Measurements from ENCODE around the gene UBE2S. TPM values are rescaled to one million over a fixed set of nuclear protein-coding genes. Genes with fewer than 3 reads are reported as not detected.
A peak's percentile ranks its signal among the peaks of the same experiment; 100 is the strongest.

Gene UBE2S
- total RNA-seq, 2 donors from 2014 or later = 183 to 343 TPM

DNA sequence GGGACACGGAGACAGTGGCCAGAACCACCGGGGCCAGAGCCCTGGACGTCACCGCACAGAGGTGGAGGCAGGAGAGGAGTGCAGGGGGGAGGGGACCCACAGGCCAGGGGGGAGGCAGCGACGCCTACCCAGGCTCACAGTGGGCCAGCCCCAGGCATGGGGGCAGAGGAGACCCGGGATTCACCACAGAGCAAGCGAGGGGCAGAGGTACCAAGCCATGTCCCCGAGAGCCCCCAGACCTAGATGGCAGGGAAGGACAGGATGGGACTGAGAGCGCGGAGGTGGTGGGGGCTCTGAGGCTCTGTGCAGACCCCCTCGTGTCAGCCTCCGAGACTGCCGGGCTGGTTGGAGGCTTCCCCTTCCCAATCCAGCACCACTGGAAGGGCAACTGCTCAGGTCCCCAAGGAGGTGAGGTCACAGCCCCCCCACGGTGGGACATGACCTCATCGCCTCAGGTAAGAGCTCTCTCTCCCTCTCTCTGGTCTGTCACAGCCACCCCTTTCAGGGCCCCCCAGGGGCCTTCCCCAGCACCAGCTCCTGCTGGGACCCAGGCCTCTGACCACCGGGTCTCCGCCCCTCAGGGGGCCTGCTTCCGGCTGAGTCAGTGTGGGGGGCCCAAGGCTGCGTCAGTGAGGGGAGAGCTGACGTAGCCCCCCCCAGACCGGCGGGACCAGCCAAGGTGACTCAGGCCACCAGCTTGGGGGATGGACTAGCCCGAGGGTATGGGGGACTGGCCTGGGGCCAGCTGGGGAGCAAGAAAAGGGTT is 35.1 kb downstream of the UBE2S start:
- Mint-ChIP-seq H3K27ac (no peak overlapping the region), H3K27me3 (peaks cover 25% of the 10 kb centered on the region), H3K4me3 (no peak overlapping the region), H3K36me3 (ENCODE audit: low read depth) (peaks cover 6% of the 10 kb centered on the region), H3K4me1 (peaks cover 7% of the 10 kb centered on the region), H3K9me3 (no peaks in the 10 kb centered on the region)
- no peak for ATAC-seq (replicated peaks)

DNA sequence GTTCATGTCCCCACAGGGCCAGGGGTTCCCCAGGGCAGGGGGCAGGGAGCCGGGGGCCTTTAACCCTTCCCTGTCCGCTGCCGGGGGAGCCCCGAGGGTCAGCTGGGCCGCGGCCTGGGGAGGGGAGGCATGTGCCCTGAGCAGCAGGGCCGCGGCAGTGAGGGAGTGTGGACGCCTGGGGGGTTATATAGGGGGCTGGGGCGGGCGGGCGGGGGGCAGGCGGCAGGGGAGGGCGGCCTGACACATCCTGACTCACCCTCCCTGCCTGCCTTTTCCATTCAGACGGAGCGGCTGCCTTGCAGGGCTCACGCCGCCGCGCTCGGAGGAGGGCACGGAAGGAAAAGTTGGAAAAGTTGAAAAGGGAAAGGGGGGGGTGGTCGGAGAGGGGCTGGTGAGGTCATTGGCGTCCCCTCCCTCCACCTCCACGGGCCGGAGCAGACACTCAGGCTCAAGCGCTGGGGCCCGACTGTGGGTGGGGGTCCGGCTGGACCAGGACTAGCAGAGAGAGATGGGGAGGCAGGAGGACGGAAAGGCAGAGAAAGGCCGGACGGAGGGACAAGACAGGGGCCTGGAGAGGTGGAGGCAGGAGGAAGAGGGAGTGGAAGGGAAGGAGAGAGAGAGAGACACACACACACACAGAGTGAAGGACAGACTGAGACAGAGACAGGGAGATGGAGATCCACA is 37.1 kb downstream of the UBE2S start, which contains the start of gene IL11:
IL11 (minus strand) TSS at position 159 of the 684 bp plus-strand sequence; CDS start at position 6, 153 bp downstream.
- peaks cover 7% of the 10 kb centered on the region for H3K4me1 Mint-ChIP-seq
- peak within 1 kb of the TSS; percentile 60 for H3K4me3 Mint-ChIP-seq
- no peaks in the 10 kb centered on the region for H3K9me3 Mint-ChIP-seq
- H3K27me3 Mint-ChIP-seq = peaks cover 28% of the 10 kb centered on the region
- no peak within 1 kb of the TSS for H3K27ac Mint-ChIP-seq
- peaks cover 6% of the 10 kb centered on the region for H3K36me3 Mint-ChIP-seq (ENCODE audit: low read depth)
- ATAC-seq (replicated peaks) = no peak

DNA sequence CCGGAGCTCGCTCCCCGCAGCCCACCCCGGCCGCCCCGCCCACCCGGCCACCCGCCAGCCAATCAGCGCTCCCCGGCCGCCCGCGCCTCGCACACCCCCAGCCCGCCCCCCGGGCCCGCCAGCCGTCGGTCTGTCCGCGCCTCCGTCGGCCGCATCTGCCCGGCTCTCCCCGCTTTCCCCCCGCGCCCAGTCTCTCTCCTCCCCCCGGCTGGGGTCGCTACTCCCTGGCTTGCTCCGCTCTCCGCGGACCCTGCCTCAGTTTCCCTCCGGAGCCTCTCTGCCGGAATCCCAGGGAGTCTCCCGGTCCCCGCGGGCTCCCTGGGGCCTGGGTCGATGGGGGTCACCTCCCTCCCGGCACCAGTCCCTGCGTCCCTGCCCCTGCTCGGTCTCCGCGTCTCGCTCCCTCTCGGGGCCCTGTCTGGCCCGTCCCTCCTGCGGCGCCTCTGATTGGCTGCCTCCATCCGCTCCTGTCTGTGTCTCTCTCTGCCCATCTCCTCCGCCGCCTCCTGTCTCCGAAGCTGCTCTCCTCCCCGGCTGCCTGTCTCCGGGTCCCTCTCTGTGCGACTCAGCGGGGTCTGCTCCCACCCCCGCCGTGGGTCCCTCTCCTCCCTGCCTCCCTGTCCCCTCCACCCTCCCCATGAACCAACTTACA is 37.8 kb downstream of the UBE2S start:
- peak; percentile 75 for ATAC-seq (replicated peaks)
- Mint-ChIP-seq H3K27me3 (peaks cover 28% of the 10 kb centered on the region), H3K9me3 (no peaks in the 10 kb centered on the region), H3K36me3 (ENCODE audit: low read depth) (peaks cover 6% of the 10 kb centered on the region), H3K27ac (no peak overlapping the region), H3K4me3 (peak overlapping the region; percentile 60), H3K4me1 (peaks cover 7% of the 10 kb centered on the region)

DNA sequence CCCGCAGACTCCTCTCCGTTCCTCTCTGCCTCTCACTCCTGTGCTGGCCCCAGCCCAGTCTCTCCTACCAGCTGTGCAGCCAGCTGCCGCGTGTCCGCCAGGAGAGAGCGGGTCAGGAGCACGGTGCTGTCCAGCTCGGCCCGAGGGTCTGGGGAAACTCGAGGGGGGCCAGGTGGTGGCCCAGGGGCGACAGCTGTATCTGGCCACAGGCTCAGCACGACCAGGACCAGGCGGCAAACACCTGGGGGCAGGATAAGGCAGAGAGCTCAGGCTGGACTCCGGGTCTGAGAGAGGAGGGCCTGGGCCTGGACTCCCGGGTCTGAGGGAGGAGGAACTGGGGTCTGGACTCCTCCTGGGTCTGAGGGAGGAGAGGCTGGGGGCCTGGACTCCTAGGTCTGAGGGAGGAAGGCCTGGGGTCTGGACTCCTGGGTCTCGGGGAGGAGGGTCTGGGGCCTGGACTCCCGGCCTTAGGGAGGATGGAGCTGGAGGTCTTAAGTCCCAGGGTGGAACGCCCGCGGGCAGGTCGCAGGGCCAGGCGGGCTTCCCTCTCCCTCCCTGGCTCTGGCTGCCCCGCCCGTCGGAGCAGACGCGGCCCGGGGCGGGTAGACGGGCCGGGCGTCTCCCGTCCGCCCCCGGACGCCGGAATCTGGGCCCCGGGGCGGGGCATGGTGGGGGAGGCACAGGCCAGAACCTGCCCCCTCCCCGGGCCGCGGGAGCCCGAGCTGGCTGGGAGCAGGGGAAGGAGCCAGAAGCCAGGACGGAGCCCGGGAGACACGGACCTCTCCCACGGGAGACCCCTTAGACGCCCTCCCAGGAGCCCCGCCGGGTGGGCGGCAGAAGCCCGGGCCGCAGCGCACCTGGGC is 38.7 kb downstream of the UBE2S start:
- Mint-ChIP-seq H3K36me3 (ENCODE audit: low read depth) (peaks cover 6% of the 10 kb centered on the region), H3K4me1 (peaks cover 7% of the 10 kb centered on the region), H3K9me3 (no peaks in the 10 kb centered on the region), H3K27ac (no peak overlapping the region), H3K4me3 (no peak overlapping the region), H3K27me3 (peaks cover 27% of the 10 kb centered on the region)
- ATAC-seq (replicated peaks) = peak; percentile 71

DNA sequence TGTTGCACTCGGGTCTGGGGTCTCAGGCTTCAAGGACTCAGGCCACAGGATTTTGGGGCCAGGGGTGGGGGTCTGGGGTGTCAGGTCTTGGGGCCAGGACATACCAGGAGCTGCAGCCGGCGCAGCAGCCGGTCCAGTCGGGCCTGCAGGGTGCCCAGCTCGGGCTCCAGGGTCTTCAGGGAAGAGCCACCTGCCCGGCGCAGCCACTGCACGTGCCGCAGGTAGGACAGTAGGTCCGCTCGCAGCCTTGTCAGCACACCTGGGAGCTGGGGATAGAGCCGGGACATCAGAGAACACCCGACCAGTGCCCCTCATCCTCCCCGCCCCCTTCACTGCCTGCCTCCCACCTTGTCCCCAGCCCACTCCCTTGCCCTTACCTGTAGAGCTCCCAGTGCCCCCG is 39.5 kb downstream of the UBE2S start:
- no peak for ATAC-seq (replicated peaks)
- no peak overlapping the region for H3K4me3 Mint-ChIP-seq
- H3K27ac Mint-ChIP-seq = no peak overlapping the region
- no peaks in the 10 kb centered on the region for H3K9me3 Mint-ChIP-seq
- peaks cover 7% of the 10 kb centered on the region for H3K4me1 Mint-ChIP-seq
- peaks cover 22% of the 10 kb centered on the region for H3K27me3 Mint-ChIP-seq
- peaks cover 6% of the 10 kb centered on the region for H3K36me3 Mint-ChIP-seq (ENCODE audit: low read depth)

DNA sequence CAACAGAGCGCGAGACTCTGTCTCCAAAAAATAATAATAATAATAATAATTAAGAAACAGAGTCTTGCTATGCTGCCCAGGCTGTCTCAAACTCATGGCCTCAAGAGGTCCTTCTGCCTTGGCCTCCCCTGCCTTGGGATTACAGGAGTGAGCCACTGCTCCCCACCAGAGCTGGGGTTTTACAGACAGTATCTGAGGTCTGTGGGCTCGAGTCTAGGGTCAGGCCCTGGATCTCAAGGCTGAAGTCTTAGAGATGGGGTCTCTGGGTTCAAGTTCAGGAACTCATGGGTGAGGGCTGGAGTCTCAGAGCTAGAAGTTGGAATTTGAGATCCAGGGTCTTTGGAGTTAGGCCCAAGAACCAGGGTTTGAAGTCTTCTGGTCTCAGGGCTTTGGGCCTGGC is 40.8 kb downstream of the UBE2S start:
- ATAC-seq (replicated peaks) = no peak
- Mint-ChIP-seq H3K36me3 (ENCODE audit: low read depth) (peaks cover 6% of the 10 kb centered on the region), H3K4me1 (peaks cover 7% of the 10 kb centered on the region), H3K27ac (no peak overlapping the region), H3K27me3 (peaks cover 17% of the 10 kb centered on the region), H3K9me3 (no peaks in the 10 kb centered on the region), H3K4me3 (no peak overlapping the region)

DNA sequence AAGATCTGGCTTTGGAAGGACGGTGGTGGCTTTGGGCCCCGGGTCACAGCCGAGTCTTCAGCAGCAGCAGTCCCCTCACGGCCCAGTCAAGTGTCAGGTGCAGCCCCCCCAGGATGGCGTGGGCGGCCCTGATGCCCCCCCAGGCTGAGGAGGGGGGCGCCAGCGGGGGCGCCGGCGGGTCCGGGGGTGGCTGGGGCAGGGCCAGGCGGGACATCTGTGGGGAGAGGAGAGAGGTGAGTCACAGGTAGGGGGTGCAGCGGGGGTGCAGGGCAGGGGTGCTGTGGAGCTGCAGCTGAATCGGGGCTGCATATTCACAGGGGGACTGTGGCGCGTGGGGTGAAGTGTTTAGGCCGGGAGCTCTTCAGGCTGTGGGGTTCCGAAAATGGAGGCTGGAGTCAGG is 41.6 kb downstream of the UBE2S start:
- Mint-ChIP-seq H3K27me3 (peaks cover 14% of the 10 kb centered on the region), H3K4me3 (no peak overlapping the region), H3K27ac (no peak overlapping the region), H3K4me1 (peaks cover 5% of the 10 kb centered on the region), H3K36me3 (ENCODE audit: low read depth) (peaks cover 4% of the 10 kb centered on the region), H3K9me3 (no peaks in the 10 kb centered on the region)
- no peak for ATAC-seq (replicated peaks)

DNA sequence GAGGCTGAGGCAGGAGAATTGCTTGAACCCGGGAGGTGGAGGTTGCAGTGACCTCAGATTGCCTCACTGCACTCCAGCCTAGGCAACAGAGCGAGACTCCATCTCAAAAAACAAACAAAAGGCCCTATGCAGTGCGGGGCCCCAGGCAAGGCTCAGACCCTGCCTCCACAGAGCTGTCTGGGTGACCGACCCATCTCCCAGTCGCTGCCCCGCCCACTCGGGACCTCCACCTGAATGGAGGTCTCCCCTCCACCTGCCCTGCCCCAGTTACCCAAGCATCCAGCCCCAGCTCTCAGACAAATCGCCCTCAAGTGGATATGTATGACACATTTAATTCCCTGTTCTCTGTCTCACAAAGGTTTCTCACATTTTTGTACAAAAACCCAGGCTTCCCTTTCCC is 42.3 kb downstream of the UBE2S start:
- no peak for ATAC-seq (replicated peaks)
- Mint-ChIP-seq H3K9me3 (no peaks in the 10 kb centered on the region), H3K4me3 (no peak overlapping the region), H3K4me1 (no peaks in the 10 kb centered on the region), H3K27me3 (peaks cover 7% of the 10 kb centered on the region), H3K36me3 (ENCODE audit: low read depth) (no peaks in the 10 kb centered on the region), H3K27ac (no peak overlapping the region)

DNA sequence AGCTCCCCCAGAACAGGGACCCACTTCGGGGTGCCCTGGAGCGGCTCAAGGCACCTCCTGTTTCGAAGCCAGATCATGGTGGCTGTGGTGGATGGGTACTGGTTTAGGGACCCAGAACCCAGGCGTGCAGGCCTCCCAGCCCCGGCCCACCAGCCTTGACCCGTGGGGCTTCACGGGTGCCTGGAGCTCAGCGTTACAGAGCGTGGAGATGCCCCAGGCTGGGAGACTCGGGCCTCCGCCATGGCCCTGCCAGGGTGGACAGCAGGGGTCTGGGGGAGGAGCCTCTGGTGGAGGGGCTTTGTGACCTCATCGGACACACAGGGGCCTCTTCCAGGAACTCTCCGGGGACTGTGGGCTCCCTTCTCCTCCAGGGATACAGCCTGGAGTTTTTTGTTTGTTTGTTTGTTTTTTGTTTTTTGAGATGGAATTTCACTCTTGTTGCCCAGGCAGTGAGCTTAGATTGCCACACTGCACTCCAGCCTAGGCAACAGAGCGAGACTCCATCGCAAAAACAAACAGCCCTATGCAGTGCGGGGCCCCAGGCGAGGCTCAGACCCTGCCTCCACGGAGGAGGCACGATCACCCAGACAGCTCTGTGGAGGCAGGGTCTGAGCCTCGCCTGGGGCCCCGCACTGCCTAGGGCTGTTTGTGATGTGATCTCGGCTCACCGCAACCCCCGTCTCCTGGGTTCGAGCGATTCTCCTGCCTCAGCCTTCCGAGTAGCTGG is 44.4 kb downstream of the UBE2S start, which contains the start of gene GARIN5B:
GARIN5B (minus strand) TSS at position 271 of the 727 bp plus-strand sequence; CDS start at position 77, 194 bp downstream.
- no peaks in the 10 kb centered on the region for H3K9me3 Mint-ChIP-seq
- H3K4me1 Mint-ChIP-seq = no peaks in the 10 kb centered on the region
- no peak for ATAC-seq (replicated peaks)
- no peaks in the 10 kb centered on the region for H3K36me3 Mint-ChIP-seq (ENCODE audit: low read depth)
- no peak within 1 kb of the TSS for H3K27ac Mint-ChIP-seq
- H3K27me3 Mint-ChIP-seq = peaks cover 3% of the 10 kb centered on the region
- no peak within 1 kb of the TSS for H3K4me3 Mint-ChIP-seq

DNA sequence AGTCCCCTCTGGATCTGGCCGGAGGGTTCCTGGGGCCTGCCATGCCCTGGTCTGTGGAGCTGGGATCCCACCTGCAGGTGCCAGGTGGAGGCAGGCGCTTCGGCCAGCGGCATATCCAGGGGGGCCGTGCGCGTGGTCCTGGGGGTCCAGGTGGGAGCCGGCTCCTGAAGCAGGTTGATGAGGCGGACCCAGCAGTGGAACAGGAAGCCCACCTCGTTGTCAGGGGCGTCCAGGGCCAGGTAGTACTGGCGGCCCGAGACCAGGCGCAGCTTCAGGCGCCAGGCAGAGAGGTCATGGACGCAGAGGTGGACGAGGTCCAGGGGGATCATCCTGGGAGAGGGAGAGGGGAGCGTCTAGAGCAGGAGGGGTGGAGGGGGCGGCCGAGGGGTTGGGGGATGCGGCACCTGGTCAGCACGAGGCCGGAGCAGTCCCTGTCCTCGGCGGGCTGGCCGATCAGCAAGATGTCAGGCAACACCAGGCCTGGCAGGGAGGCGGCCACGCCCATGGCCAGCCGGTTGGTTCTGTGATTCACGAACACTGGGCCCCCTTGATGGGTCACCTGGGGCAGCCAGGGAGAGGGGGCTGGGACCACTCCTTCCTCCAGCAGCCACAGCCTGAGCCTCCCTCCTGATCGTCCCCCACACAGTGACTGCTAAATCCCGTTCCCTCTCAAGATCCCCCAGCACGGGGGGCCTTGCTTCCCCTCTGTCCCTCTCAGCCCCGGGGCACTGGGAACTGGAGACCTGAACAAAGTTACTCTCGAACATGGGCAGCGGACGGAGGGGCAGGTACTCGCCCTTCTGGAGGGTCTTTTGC is 45.2 kb downstream of the UBE2S start:
- ATAC-seq (replicated peaks) = no peak
- Mint-ChIP-seq H3K27ac (no peak overlapping the region), H3K4me3 (no peak overlapping the region), H3K27me3 (peaks cover 4% of the 10 kb centered on the region), H3K4me1 (no peaks in the 10 kb centered on the region), H3K36me3 (ENCODE audit: low read depth) (no peaks in the 10 kb centered on the region), H3K9me3 (no peaks in the 10 kb centered on the region)

DNA sequence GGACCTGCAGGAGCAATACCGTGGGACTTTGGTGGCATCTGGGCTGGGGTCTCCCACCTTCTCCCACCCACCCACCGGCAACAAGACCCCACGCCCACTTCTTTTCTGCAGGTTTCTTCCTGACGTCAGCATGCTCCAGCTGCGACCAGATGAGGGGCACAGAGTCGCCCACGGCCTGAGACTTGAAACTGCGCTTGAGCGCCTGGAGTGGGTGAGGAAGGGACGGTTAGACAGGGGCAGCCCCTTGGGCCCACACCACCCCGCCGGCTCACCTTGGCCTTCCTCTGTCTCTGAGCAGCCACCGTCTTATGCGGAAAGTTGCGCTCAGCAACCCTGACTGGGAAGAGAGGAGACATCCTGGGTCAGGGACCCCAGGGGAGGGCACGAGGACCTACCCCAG is 46.7 kb downstream of the UBE2S start:
- H3K9me3 Mint-ChIP-seq = no peaks in the 10 kb centered on the region
- no peak for ATAC-seq (replicated peaks)
- no peak overlapping the region for H3K27ac Mint-ChIP-seq
- H3K4me1 Mint-ChIP-seq = no peaks in the 10 kb centered on the region
- peaks cover 6% of the 10 kb centered on the region for H3K27me3 Mint-ChIP-seq
- H3K36me3 Mint-ChIP-seq (ENCODE audit: low read depth) = no peaks in the 10 kb centered on the region
- H3K4me3 Mint-ChIP-seq = no peak overlapping the region

DNA sequence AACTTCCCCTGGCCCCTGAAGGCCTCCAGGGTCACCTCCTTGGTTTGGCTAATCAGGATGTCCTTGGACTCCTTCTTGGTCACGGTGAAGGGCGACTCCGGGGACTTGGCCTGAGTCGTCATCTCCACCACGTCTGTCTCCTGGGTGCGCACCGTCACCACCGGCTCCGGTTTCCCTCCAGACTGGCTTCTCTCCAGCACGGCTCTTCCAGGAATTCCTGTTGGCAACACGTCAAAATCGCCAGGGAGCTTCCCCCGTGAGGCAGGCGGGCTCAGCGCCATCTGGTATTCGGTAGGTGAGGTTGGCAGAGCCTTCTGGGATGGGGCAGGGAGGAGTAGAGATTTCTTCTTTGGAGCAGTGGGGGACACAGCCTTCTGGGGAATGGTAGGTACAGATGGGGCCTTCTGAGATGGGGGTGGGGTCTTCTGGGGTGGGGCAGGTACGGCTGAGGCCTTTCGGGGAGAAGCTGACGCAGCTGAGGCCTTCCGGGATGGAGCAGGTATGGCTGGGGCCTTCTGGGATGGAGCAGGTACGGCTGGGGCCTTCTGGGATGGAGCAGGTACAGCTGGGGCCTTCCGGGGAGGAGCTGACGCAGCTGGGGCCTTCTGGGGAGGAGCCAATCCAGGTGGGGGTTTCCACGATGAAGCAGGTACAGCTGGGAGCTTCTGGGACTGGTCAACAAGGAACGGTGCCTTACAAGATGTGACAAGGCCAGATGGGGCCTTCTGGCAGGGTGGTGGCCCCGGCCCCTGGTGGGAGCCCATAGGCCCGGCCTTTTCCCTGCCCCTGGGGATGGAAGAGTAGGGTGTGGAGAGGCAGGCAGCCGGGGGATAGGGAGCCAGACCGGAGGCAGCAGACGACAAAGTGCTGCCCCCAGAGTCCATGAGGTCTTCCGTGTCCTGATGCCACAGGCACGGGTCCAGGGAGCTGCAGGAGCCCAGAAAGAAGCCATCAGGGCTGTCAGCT is 48.4 kb downstream of the UBE2S start:
- H3K4me3 Mint-ChIP-seq = no peak overlapping the region
- ATAC-seq (replicated peaks) = no peak
- H3K36me3 Mint-ChIP-seq (ENCODE audit: low read depth) = no peaks in the 10 kb centered on the region
- no peaks in the 10 kb centered on the region for H3K9me3 Mint-ChIP-seq
- H3K4me1 Mint-ChIP-seq = no peaks in the 10 kb centered on the region
- peaks cover 12% of the 10 kb centered on the region for H3K27me3 Mint-ChIP-seq
- no peak overlapping the region for H3K27ac Mint-ChIP-seq

Data from activated T-helper 17 cell treated with anti-CD3 and anti-CD28 coated beads, Interleukin-2, amount 50 U/mL, for 72 hours (primary cell).